NB4 (cell line): Measurements from ENCODE around the gene TMEM263.

Experiments
- DNase-seq: peaks from one replicate; pipeline ENCODE4 v3.0.0; 2010; ENCODE audit warnings: low read depth
- H3K4me3 ChIP-seq: one replicate; pipeline ENCODE4 v1.5.1; 2011; ENCODE audit warnings: mild to moderate bottlenecking, low read depth, low read length, moderate library complexity
- CTCF ChIP-seq: IDR thresholded peaks from one replicate; pipeline ENCODE4 v1.5.1; 2012; ENCODE audit warnings: low read depth, low read length
- MYC ChIP-seq: IDR thresholded peaks from 2 replicates; pipeline ENCODE4 v1.6.1; 2011; ENCODE audit warnings: low read depth, low read length
- POLR2A ChIP-seq: IDR thresholded peaks from 2 replicates; pipeline ENCODE4 v1.6.1; 2011; ENCODE audit warnings: mild to moderate bottlenecking; ENCODE audit not compliant: insufficient read length; ENCODE audit errors: extremely low read depth
- TF ChIP-seq, protein P1 (sequence below): IDR thresholded peaks from 2 replicates; pipeline ENCODE4 v1.6.1; 2011; ENCODE audit warnings: low read depth, low read length

TMEM263 gene

DNA sequence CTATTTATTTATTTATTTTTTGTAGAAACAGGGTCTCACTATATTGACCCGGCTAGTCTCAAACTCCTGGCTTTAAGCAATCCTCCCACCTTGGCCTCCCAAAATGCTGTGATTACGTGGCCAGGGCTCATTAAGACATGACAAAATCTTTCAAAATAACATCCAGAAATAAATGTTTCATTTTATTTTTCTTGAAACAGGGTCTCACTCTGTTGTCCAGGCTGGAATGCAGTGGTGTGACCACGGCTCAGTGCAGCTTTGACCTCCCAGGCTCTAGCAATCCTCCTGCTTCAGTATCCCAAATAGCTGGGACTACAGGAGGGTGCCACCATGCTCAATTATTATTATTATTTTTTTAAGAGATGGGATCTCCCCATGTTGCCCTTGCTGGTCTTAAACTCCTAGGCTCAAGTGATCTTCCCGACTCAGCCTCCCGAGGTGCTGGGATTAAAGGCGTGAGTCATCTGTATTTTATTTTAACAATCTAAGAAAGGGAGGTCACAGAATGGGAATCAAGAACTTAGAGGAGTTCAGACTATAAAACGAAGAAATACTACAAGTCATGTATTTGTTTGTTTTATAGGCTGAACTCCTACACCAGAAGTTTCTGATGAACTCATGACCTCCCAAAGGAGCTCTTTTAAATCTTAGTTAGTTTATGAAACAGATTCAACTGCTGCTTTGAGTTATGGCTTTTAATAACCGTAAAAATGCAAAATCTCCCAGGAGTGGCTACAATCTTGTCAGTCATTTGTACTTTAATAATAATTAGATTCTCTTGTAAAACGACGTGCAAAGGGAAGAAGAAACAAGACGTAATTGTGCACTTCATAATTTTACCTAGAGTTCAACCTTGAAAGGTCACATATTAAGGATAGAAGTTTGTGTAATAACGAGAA is 2.1 kb upstream of the TMEM263 start:
- no peak for TF ChIP-seq POLR2A
- TF ChIP-seq CTCF: no peak
- TF ChIP-seq, protein P1, sequence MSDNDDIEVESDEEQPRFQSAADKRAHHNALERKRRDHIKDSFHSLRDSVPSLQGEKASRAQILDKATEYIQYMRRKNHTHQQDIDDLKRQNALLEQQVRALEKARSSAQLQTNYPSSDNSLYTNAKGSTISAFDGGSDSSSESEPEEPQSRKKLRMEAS: no peak
- no peak for TF ChIP-seq MYC
- H3K4me3 ChIP-seq: no peak overlapping the region
- no peak for DNase-seq

DNA sequence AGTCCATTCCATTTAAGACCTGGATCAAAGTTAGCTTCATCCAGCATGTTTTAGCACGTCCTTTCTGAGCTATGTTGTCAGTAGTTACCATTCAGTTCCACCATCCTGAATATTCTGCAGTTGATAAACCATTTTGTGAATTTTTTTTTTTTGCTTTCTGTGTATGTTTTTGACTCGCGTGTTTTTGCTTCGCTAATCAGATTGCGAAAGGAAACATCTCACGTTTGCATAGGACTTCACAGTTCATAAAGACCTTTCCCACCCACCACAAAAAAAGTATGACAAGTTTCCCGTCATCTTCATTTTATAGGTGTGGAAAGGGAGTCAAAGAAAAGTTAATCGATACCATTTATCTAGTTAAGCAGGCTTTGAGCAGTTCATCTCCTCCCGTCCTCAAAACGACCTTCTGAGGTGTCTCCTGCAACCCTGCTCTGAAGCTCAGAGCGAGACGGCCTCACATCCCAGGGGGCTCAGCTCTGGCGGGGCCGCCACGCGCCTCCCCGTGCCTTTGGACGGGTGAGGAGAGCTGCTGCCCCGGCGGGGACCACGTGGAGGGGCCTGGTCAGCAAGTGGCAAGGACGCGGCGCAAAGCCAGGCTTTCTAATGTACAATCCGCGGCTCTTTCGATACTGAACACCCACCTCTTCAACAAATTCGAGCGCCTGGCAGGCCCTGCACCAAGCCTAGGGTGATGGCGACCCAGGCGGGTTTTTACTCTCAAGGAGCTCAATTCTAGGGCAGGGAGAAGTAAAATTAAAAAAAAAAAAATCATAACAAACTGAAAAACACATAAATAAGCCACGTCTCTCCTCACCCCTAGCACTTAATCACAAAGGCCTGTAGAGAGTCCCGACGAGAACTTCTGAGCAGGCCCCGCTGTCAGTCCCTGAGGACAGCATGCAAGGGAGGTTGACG is 988 bp upstream of the TMEM263 start:
- peak; percentile 30 for DNase-seq
- peak overlapping the region; percentile 73 for H3K4me3 ChIP-seq
- no peak for TF ChIP-seq POLR2A
- no peak for TF ChIP-seq MYC
- TF ChIP-seq CTCF: no peak
- TF ChIP-seq, protein P1: no peak

DNA sequence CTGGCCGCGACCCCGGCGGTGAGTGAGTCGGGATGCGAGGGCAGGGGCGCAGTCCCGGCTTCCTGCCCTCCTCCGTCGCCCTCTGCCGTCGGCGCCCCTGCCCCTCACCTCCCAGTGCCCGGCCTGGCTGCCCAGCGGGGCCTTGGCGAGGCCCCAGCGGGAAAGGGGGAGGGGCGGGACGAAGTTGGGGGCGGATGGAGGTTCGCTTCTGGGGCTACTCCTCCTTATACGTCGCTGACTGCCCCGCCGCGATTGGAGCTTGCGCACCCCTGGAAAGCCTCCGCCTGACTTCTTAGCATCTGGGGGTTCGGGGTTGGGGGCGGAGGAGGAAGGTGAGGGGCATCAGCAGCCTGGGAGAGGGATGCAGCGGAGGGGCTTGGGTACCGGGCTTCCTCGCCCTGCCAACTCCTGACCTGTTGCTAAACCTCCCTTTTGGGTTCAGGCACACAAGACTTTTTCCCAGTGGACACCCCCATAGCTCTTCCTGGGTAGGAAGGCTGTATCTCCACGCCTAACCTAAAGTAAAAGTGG is 406 bp downstream of the TMEM263 start:
- peak; percentile 11 for TF ChIP-seq CTCF
- TF ChIP-seq MYC: no peak
- TF ChIP-seq POLR2A: no peak
- H3K4me3 ChIP-seq: peak overlapping the region; percentile 87
- DNase-seq: no peak

DNA sequence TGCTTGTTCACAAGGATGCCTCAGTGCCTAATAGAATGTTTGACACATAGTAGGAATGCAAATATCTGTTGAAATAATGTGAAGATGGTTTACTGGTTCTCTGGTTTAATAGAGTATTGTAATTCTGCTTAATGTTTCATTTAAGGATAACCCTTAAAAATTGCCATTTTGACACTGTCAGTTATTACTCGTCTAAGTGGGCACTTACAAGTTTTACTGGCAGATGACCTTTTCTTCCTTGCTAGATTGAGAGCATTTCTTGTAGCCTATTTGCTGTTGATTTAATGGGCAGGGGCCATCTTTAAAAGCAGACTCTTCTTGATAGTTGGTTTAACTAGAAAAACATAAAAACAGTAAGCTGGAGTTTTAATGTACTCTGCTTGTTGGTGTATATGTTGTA is 1.9 kb downstream of the TMEM263 start:
- TF ChIP-seq CTCF (no peak), POLR2A (no peak), MYC (no peak)
- TF ChIP-seq, protein P1: no peak
- peak; percentile 11 for DNase-seq
- peak overlapping the region; percentile 87 for H3K4me3 ChIP-seq

GRCh38 chr12:106960443-106960842 is 4.7 kb downstream of the TMEM263 start:
- no peak for DNase-seq
- TF ChIP-seq, protein P1: no peak
- no peak for TF ChIP-seq POLR2A
- no peak for TF ChIP-seq MYC
- TF ChIP-seq CTCF: no peak
- H3K4me3 ChIP-seq: no peak overlapping the region
